ENCODE measurements around the gene RPL35A.
"Not testable (repeated sequence)": the region's sequence is repeated elsewhere in the genome, so short reads cannot be mapped to it uniquely, and the experiment has no call there.

The RPL35A gene

DNA sequence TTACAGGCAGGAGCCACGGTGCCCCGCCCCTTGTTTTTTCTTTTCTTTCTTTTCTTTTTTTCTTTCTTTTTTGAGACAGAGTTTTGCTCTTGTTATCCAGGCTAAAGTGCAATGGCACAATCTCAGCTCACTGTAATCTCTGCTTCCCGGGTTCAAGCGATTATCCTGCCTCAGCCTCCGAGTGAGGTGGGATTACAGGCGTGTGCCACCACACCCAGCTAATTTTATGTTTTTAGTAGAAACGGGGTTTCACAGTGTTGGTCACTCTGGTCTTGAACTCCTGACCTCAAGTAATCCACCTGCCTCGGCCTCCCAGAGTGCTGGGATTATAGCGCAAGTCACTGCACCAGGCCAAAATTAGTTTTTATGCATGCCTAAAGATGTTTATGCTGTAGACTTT lies 2.5 kb downstream of the RPL35A start:
- Histone ChIP-seq H3K27ac (ENCODE audit: low read depth, low read length) (no peak overlapping the region), H3K27me3 (ENCODE audit: control insufficient read depth in 1 of 2, insufficient read depth in 2 of 2, low read length in 2 of 2) (no peaks in the 10 kb centered on the region), H3K9ac (ENCODE audit: low read depth in 1 of 2, low read length in 2 of 2) (no peak overlapping the region), H3K9me3 (ENCODE audit: control insufficient read depth in 1 of 2, low read length in 2 of 2) (no peaks in the 10 kb centered on the region), H3K36me3 (ENCODE audit: control insufficient read depth in 1 of 2, insufficient read depth in 2 of 2, low read length in 2 of 2) (peaks cover 17 to 48% of the 10 kb centered on the region in 2 donors), H3K4me1 (ENCODE audit: control insufficient read depth in 1 of 2, insufficient read depth in 2 of 2, low read length in 2 of 2) (peaks cover 16 to 24% of the 10 kb centered on the region in 2 donors), H3K4me3 (ENCODE audit: low read depth in 1 of 2, low read length in 2 of 2) (no peak overlapping the region)

DNA sequence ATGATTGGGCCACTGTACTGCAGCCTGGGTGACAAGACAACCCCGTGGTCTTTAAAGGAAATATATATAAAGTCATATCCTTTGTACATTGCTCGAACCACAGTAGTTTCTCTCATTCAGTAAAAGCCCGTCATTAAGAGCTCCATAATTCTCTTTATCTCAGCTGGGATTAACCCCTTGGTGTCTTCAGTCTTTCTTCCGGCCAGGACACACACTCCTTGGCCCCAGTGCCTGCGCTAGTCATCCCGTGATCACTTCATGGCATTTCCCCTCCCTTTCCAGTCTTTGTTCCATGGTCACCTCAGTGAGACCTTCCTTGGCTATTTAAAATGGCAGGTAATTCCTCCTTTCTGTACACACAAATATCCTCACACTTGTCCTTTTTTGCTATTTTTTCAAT lies 3.3 kb downstream of the RPL35A start:
- peaks cover 17 to 50% of the 10 kb centered on the region in 2 donors for H3K36me3 ChIP-seq (ENCODE audit: control insufficient read depth in 1 of 2, insufficient read depth in 2 of 2, low read length in 2 of 2)
- H3K27ac ChIP-seq (ENCODE audit: low read depth, low read length): no peak overlapping the region
- peaks cover 21 to 29% of the 10 kb centered on the region in 2 donors for H3K4me1 ChIP-seq (ENCODE audit: control insufficient read depth in 1 of 2, insufficient read depth in 2 of 2, low read length in 2 of 2)
- H3K9me3 ChIP-seq (ENCODE audit: control insufficient read depth in 1 of 2, low read length in 2 of 2): no peaks in the 10 kb centered on the region
- H3K9ac ChIP-seq (ENCODE audit: low read depth in 1 of 2, low read length in 2 of 2): no peak overlapping the region
- no peak overlapping the region for H3K4me3 ChIP-seq (ENCODE audit: low read depth in 1 of 2, low read length in 2 of 2)
- no peaks in the 10 kb centered on the region for H3K27me3 ChIP-seq (ENCODE audit: control insufficient read depth in 1 of 2, insufficient read depth in 2 of 2, low read length in 2 of 2)

DNA sequence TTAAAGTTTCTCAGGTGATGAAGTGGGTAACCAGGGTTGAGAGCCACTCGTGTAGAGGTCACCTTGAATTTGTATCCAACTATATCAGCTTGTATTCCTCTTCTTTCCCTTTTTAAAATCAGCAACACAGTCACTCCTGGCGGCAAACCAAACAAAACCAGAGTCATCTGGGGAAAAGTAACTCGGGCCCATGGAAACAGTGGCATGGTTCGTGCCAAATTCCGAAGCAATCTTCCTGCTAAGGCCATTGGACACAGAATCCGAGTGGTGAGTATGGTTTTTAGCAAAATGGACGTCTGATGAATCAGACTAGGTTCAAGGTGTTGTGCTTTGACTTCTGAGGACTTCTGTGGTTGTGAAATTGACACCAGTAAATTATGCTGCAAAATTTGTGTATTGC lies 3.9 kb downstream of the RPL35A start:
- H3K27me3 ChIP-seq (ENCODE audit: control insufficient read depth in 1 of 2, insufficient read depth in 2 of 2, low read length in 2 of 2): no peaks in the 10 kb centered on the region
- no peaks in the 10 kb centered on the region for H3K9me3 ChIP-seq (ENCODE audit: control insufficient read depth in 1 of 2, low read length in 2 of 2)
- H3K9ac ChIP-seq (ENCODE audit: low read depth in 1 of 2, low read length in 2 of 2): no peak overlapping the region
- peaks cover 23 to 29% of the 10 kb centered on the region in 2 donors for H3K4me1 ChIP-seq (ENCODE audit: control insufficient read depth in 1 of 2, insufficient read depth in 2 of 2, low read length in 2 of 2)
- peaks cover 17 to 50% of the 10 kb centered on the region in 2 donors for H3K36me3 ChIP-seq (ENCODE audit: control insufficient read depth in 1 of 2, insufficient read depth in 2 of 2, low read length in 2 of 2)
- H3K4me3 ChIP-seq (ENCODE audit: low read depth in 1 of 2, low read length in 2 of 2): no peak overlapping the region
- no peak overlapping the region for H3K27ac ChIP-seq (ENCODE audit: low read depth, low read length)

DNA sequence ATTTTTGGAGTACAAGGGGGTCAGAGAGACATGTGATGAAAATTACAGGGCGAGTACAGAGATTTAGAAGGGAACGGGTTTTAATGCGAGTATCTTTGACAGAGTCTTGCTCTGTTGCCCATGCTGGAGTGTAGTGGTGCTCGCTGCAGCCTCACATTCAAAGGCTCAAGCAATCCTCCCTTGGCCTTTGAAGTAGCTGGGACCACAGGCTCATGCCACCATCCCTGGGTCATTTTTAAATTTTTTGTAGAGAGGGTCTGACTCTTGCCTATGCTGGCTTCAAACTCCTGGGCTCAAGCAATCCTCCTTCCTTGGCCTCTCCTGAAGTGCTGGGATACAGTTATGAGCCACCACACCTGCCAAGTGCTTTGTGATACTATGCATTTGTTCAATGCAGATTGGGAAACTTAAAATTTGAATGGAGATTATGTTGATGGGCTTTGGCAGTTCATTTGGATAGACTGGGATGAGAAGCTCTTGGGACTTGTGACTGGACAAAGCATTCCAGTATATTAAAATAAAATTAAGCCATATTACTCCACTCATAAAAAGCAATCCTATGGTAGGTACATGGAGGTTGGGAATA lies 6.0 kb downstream of the RPL35A start:
- H3K27me3 ChIP-seq (ENCODE audit: control insufficient read depth in 1 of 2, insufficient read depth in 2 of 2, low read length in 2 of 2): no peaks in the 10 kb centered on the region
- no peaks in the 10 kb centered on the region for H3K9me3 ChIP-seq (ENCODE audit: control insufficient read depth in 1 of 2, low read length in 2 of 2)
- H3K9ac ChIP-seq (ENCODE audit: low read depth in 1 of 2, low read length in 2 of 2): no peak overlapping the region
- H3K4me1 ChIP-seq (ENCODE audit: control insufficient read depth in 1 of 2, insufficient read depth in 2 of 2, low read length in 2 of 2): peaks cover 27 to 36% of the 10 kb centered on the region in 2 donors
- H3K4me3 ChIP-seq (ENCODE audit: low read depth in 1 of 2, low read length in 2 of 2): no peak overlapping the region
- no peak overlapping the region for H3K27ac ChIP-seq (ENCODE audit: low read depth, low read length)
- H3K36me3 ChIP-seq (ENCODE audit: control insufficient read depth in 1 of 2, insufficient read depth in 2 of 2, low read length in 2 of 2): peaks cover 17 to 50% of the 10 kb centered on the region in 2 donors

DNA sequence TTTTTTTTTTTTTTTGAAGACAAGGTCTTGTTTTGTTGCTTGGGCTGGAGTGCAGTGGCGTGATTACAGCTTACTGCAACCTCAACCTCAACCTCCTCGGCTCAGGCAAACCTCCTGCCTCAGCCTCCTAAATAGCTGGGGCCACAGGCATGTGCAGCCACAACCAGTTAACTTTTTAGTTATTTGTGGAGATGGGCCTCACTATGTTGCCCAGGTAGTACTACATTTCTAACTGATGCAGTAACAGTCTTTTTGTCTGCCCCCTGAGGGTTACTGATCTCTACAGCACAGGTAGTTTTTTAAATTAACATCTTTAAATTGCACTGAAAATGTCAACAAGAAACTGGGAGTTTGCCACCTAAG lies 6.6 kb downstream of the RPL35A start:
- peaks cover 17 to 47% of the 10 kb centered on the region in 2 donors for H3K36me3 ChIP-seq (ENCODE audit: control insufficient read depth in 1 of 2, insufficient read depth in 2 of 2, low read length in 2 of 2)
- H3K4me3 ChIP-seq (ENCODE audit: low read depth in 1 of 2, low read length in 2 of 2): no peak overlapping the region
- no peaks in the 10 kb centered on the region for H3K9me3 ChIP-seq (ENCODE audit: control insufficient read depth in 1 of 2, low read length in 2 of 2)
- H3K4me1 ChIP-seq (ENCODE audit: control insufficient read depth in 1 of 2, insufficient read depth in 2 of 2, low read length in 2 of 2): peaks cover 30 to 35% of the 10 kb centered on the region in 2 donors
- H3K27ac ChIP-seq (ENCODE audit: low read depth, low read length): no peak overlapping the region
- no peak overlapping the region for H3K9ac ChIP-seq (ENCODE audit: low read depth in 1 of 2, low read length in 2 of 2)
- no peaks in the 10 kb centered on the region for H3K27me3 ChIP-seq (ENCODE audit: control insufficient read depth in 1 of 2, insufficient read depth in 2 of 2, low read length in 2 of 2)

DNA sequence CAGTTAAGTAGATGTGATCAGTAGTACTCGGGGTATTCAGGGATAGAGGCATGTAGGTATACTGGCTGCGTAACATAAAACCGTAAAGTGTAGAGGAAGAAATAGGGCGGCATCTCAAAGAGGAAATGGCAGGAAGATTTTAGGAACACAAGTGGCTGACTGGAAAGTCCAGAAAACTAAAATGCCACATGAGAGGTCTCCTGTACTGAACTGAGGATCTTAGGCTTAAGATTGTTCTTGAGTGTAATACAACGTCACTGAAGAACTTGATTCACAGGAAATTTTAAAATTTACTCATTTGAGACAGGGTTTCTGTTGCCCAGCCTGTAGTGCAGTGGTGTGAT lies 7.8 kb downstream of the RPL35A start:
- H3K4me1 ChIP-seq (ENCODE audit: control insufficient read depth in 1 of 2, insufficient read depth in 2 of 2, low read length in 2 of 2): peaks cover 26 to 29% of the 10 kb centered on the region in 2 donors
- H3K36me3 ChIP-seq (ENCODE audit: control insufficient read depth in 1 of 2, insufficient read depth in 2 of 2, low read length in 2 of 2): peaks cover 17 to 41% of the 10 kb centered on the region in 2 donors
- H3K9me3 ChIP-seq (ENCODE audit: control insufficient read depth in 1 of 2, low read length in 2 of 2): no peaks in the 10 kb centered on the region
- peak overlapping the region in 1 of 2 donors; percentile 22 for H3K9ac ChIP-seq (ENCODE audit: low read depth in 1 of 2, low read length in 2 of 2)
- peak overlapping the region; percentile 43 for H3K27ac ChIP-seq (ENCODE audit: low read depth, low read length)
- H3K4me3 ChIP-seq (ENCODE audit: low read depth in 1 of 2, low read length in 2 of 2): no peak overlapping the region
- H3K27me3 ChIP-seq (ENCODE audit: control insufficient read depth in 1 of 2, insufficient read depth in 2 of 2, low read length in 2 of 2): no peaks in the 10 kb centered on the region

DNA sequence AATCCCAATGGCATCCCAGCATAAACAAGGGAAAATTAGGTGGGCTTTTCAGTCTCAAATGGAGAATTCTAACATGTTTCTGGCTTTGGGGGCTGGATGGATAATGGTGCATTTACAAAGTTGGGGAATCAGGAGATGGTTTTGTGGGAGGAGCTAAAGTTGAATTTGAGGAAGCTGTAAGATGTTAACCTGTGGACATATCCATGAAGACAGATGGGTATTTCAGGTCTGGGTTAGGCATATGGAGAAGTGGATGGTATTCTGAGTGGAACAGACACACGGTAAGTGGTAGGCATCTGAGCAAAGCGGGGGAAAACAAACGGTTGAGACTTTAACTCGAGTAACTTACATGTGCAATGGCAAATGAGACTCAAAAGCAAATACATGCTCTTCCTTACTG lies 8.4 kb downstream of the RPL35A start:
- no peaks in the 10 kb centered on the region for H3K27me3 ChIP-seq (ENCODE audit: control insufficient read depth in 1 of 2, insufficient read depth in 2 of 2, low read length in 2 of 2)
- peak overlapping the region in 1 of 2 donors; percentile 22 for H3K9ac ChIP-seq (ENCODE audit: low read depth in 1 of 2, low read length in 2 of 2)
- no peak overlapping the region for H3K27ac ChIP-seq (ENCODE audit: low read depth, low read length)
- no peak overlapping the region for H3K4me3 ChIP-seq (ENCODE audit: low read depth in 1 of 2, low read length in 2 of 2)
- H3K4me1 ChIP-seq (ENCODE audit: control insufficient read depth in 1 of 2, insufficient read depth in 2 of 2, low read length in 2 of 2): peaks cover 23 to 29% of the 10 kb centered on the region in 2 donors
- no peaks in the 10 kb centered on the region for H3K9me3 ChIP-seq (ENCODE audit: control insufficient read depth in 1 of 2, low read length in 2 of 2)
- peaks cover 12 to 35% of the 10 kb centered on the region in 2 donors for H3K36me3 ChIP-seq (ENCODE audit: control insufficient read depth in 1 of 2, insufficient read depth in 2 of 2, low read length in 2 of 2)

DNA sequence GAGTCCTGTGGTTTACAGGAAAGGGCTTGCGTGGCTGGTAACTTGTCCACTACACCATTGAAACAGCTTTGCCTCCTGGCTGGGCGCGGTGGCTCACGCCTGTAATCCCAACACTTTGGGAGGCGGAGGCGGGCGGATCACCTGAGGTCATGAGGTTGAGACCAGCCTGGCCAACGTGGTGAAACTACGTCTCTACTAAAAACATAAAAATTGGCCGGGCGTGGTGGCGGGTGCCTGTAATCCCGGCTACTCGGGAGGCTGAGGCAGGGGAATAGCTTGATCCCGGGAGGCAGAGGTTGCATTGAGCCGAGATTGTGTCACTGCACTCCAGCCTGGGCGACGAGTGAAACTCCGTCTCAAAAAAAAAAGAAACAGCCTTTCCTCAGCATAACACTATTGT lies 8.9 kb downstream of the RPL35A start:
- peaks cover 22 to 25% of the 10 kb centered on the region in 2 donors for H3K4me1 ChIP-seq (ENCODE audit: control insufficient read depth in 1 of 2, insufficient read depth in 2 of 2, low read length in 2 of 2)
- H3K9ac ChIP-seq (ENCODE audit: low read depth in 1 of 2, low read length in 2 of 2); H3K9me3 ChIP-seq (ENCODE audit: control insufficient read depth in 1 of 2, low read length in 2 of 2); H3K27me3 ChIP-seq (ENCODE audit: control insufficient read depth in 1 of 2, insufficient read depth in 2 of 2, low read length in 2 of 2); H3K27ac ChIP-seq (ENCODE audit: low read depth, low read length): not testable (repeated sequence)
- peak overlapping the region; percentile 89 to 93 for H3K4me3 ChIP-seq (ENCODE audit: low read depth in 1 of 2, low read length in 2 of 2)
- H3K36me3 ChIP-seq (ENCODE audit: control insufficient read depth in 1 of 2, insufficient read depth in 2 of 2, low read length in 2 of 2): peaks cover 9 to 30% of the 10 kb centered on the region in 2 donors

DNA sequence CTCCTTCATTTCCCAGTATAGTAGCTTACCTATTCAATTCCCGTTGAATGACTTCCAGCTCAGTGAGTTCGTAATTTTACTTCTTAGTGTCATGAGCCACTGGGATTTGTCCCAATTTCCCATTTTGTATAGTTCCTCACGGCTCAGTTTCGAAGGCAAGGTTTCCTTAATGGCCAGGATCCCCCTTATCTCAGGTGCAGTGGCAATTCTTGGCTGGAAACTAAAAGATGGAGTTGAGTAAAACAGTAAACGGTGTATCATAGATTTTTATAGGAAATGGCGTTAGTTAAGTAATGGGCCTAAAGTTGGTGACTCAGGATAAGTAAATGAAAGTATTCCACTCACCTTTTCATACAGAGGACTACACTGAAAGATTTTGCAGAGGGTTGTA lies 9.5 kb downstream of the RPL35A start:
- Histone ChIP-seq H3K9ac (ENCODE audit: low read depth in 1 of 2, low read length in 2 of 2) (peak overlapping the region; percentile 54 to 75), H3K9me3 (ENCODE audit: control insufficient read depth in 1 of 2, low read length in 2 of 2) (no peaks in the 10 kb centered on the region), H3K27ac (ENCODE audit: low read depth, low read length) (peak overlapping the region; percentile 53), H3K4me1 (ENCODE audit: control insufficient read depth in 1 of 2, insufficient read depth in 2 of 2, low read length in 2 of 2) (peaks cover 22 to 25% of the 10 kb centered on the region in 2 donors), H3K36me3 (ENCODE audit: control insufficient read depth in 1 of 2, insufficient read depth in 2 of 2, low read length in 2 of 2) (peaks cover 9 to 24% of the 10 kb centered on the region in 2 donors), H3K27me3 (ENCODE audit: control insufficient read depth in 1 of 2, insufficient read depth in 2 of 2, low read length in 2 of 2) (no peaks in the 10 kb centered on the region), H3K4me3 (ENCODE audit: low read depth in 1 of 2, low read length in 2 of 2) (peak overlapping the region; percentile 89 to 93)

DNA sequence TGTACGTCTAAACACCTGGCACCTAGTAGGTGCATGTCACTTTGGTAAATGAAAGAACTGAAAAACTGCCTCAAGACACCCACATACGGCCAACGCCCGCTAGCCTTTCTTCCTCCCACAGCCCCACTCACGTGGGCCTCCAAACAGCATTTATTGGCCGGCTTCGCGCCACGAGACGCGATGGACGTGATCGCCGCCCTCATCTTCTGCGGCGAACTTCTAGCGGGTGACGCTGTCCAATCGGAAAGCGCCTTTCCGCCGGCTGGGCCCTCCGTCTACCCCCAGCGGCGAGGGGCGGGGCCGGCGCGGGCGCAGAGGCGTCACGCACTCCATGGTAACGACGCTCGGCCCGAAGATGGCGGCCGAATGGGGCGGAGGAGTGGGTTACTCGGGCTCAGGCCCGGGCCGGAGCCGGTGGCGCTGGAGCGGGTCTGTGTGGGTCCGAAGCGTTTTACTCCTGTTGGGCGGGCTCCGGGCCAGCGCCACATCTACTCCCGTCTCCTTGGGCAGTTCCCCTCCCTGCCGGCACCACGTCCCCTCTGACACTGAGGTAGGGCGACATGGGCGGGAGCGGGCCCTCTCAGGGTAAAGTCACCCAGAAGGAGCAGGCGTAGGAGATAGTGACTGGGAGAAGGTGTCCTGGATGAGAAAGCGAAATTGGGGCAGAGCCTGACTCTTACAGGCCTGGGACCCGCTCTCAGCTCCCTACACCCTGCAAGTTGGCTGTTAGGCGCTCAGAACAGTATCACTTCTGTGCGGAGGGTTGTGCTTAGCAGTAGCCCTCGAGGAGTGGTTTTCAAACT lies 10.1 kb downstream of the RPL35A start, which contains the start of gene LMLN:
TSS of gene LMLN (plus strand) at position 327 of the 803 bp plus-strand sequence. CDS start at position 356, 29 bp downstream.
- Histone ChIP-seq H3K36me3 (ENCODE audit: control insufficient read depth in 1 of 2, insufficient read depth in 2 of 2, low read length in 2 of 2) (peaks cover 9 to 18% of the 10 kb centered on the region in 2 donors), H3K4me1 (ENCODE audit: control insufficient read depth in 1 of 2, insufficient read depth in 2 of 2, low read length in 2 of 2) (peaks cover 22 to 25% of the 10 kb centered on the region in 2 donors)

More for the DNA sequence above, 10.1 kb downstream of the RPL35A start, which contains the start of gene LMLN:
- Histone ChIP-seq H3K4me3 (ENCODE audit: low read depth in 1 of 2, low read length in 2 of 2) (peak within 1 kb of the TSS; percentile 89 to 93), H3K9me3 (ENCODE audit: control insufficient read depth in 1 of 2, low read length in 2 of 2) (no peaks in the 10 kb centered on the region), H3K27ac (ENCODE audit: low read depth, low read length) (peak within 1 kb of the TSS; percentile 74), H3K27me3 (ENCODE audit: control insufficient read depth in 1 of 2, insufficient read depth in 2 of 2, low read length in 2 of 2) (no peaks in the 10 kb centered on the region), H3K9ac (ENCODE audit: low read depth in 1 of 2, low read length in 2 of 2) (peak within 1 kb of the TSS; percentile 56 to 75)
